Muscle layer of colon (tissue), 2 donors: ENCODE results near the gene RNF187.
A peak's percentile ranks its signal among the peaks of the same experiment; 100 is the strongest.

Experiments used
- H3K27ac ChIP-seq: one replicate; pipeline ENCODE4 v1.7.0; 2013; ENCODE audit warnings: low read depth, mild to moderate bottlenecking, low read length, moderate library complexity
- H3K27me3 ChIP-seq, 2 donors: one replicate each; pipeline ENCODE4 v1.7.0; 2013; ENCODE audit warnings: low read length in 2 of 2, mild to moderate bottlenecking in 2 of 2; ENCODE audit not compliant: insufficient read depth in 2 of 2, control insufficient read depth in 1 of 2
- H3K36me3 ChIP-seq: one replicate; pipeline ENCODE4 v1.7.0; 2013; ENCODE audit warnings: mild to moderate bottlenecking, low read length; ENCODE audit not compliant: insufficient read depth
- H3K4me1 ChIP-seq: one replicate; pipeline ENCODE4 v1.7.0; 2013; ENCODE audit warnings: mild to moderate bottlenecking, low read length; ENCODE audit not compliant: insufficient read depth
- H3K4me3 ChIP-seq, 2 donors: one replicate each; pipeline ENCODE4 v1.7.0; 2013; ENCODE audit warnings: low read length in 2 of 2, low read depth in 1 of 2, mild to moderate bottlenecking in 1 of 2, moderate library complexity in 1 of 2
- H3K9ac ChIP-seq: one replicate; pipeline ENCODE4 v1.7.0; 2013; ENCODE audit warnings: low read length
- H3K9me3 ChIP-seq: one replicate; pipeline ENCODE4 v1.7.0; 2013; ENCODE audit warnings: mild to moderate bottlenecking, low read length
- donor health status: abdominal sarcoma.
- donor health status: Adenocarcinoma of cecum.

Gene RNF187

GRCh38 chr1:228472655-228473054 is 14.5 kb upstream of the RNF187 start:
- Histone ChIP-seq H3K36me3 (no peaks in the 10 kb centered on the region), H3K27me3 (peaks cover 16 to 37% of the 10 kb centered on the region in 2 donors), H3K4me1 (no peaks in the 10 kb centered on the region), H3K27ac (no peak overlapping the region), H3K9ac (no peak overlapping the region), H3K4me3 (no peak overlapping the region), H3K9me3 (no peaks in the 10 kb centered on the region)

GRCh38 chr1:228474507-228474906 is 12.7 kb upstream of the RNF187 start:
- no peak overlapping the region for H3K27ac ChIP-seq
- H3K27me3 ChIP-seq: peaks cover 4 to 23% of the 10 kb centered on the region in 2 donors
- H3K4me1 ChIP-seq: no peaks in the 10 kb centered on the region
- no peak overlapping the region for H3K4me3 ChIP-seq
- H3K9me3 ChIP-seq: no peaks in the 10 kb centered on the region
- no peaks in the 10 kb centered on the region for H3K36me3 ChIP-seq
- H3K9ac ChIP-seq: no peak overlapping the region

- peaks cover 0 to 14% of the 10 kb centered on the region in 2 donors for H3K27me3 ChIP-seq
- no peak overlapping the region for H3K27ac ChIP-seq
- no peak overlapping the region for H3K4me3 ChIP-seq
- H3K9ac ChIP-seq: no peak overlapping the region
- H3K9me3 ChIP-seq: no peaks in the 10 kb centered on the region
- H3K36me3 ChIP-seq: no peaks in the 10 kb centered on the region
- H3K4me1 ChIP-seq: no peaks in the 10 kb centered on the region
Measured at GRCh38 chr1:228475812-228476211, 11.4 kb upstream of the RNF187 start.

- Histone ChIP-seq H3K4me1 (no peaks in the 10 kb centered on the region), H3K9me3 (no peaks in the 10 kb centered on the region), H3K27me3 (peaks cover 0 to under 1% of the 10 kb centered on the region in 2 donors)
Measured at GRCh38 chr1:228477263-228477662, 9.9 kb upstream of the RNF187 start.

GRCh38 chr1:228478326-228478725 is 8.9 kb upstream of the RNF187 start:
- no peaks in the 10 kb centered on the region for H3K27me3 ChIP-seq
- no peak overlapping the region for H3K27ac ChIP-seq
- H3K9me3 ChIP-seq: no peaks in the 10 kb centered on the region
- no peak overlapping the region for H3K4me3 ChIP-seq
- H3K9ac ChIP-seq: no peak overlapping the region
- H3K4me1 ChIP-seq: no peaks in the 10 kb centered on the region
- no peaks in the 10 kb centered on the region for H3K36me3 ChIP-seq

More at GRCh38 chr1:228477263-228477662, 9.9 kb upstream of the RNF187 start:
- Histone ChIP-seq H3K4me3 (no peak overlapping the region), H3K9ac (no peak overlapping the region), H3K36me3 (no peaks in the 10 kb centered on the region), H3K27ac (no peak overlapping the region)

- Histone ChIP-seq H3K36me3 (no peaks in the 10 kb centered on the region), H3K9ac (no peak overlapping the region), H3K4me3 (no peak overlapping the region), H3K27ac (no peak overlapping the region), H3K27me3 (no peaks in the 10 kb centered on the region), H3K4me1 (no peaks in the 10 kb centered on the region), H3K9me3 (no peaks in the 10 kb centered on the region)
Measured at GRCh38 chr1:228478912-228479711, 8.1 kb upstream of the RNF187 start.

GRCh38 chr1:228483789-228484188 is 3.4 kb upstream of the RNF187 start:
- Histone ChIP-seq H3K4me1 (peaks cover 7% of the 10 kb centered on the region), H3K9ac (no peak overlapping the region), H3K4me3 (no peak overlapping the region), H3K27ac (no peak overlapping the region), H3K27me3 (no peaks in the 10 kb centered on the region), H3K36me3 (no peaks in the 10 kb centered on the region), H3K9me3 (no peaks in the 10 kb centered on the region)

GRCh38 chr1:228486596-228487335 is 416 bp upstream of the RNF187 start:
- Histone ChIP-seq H3K27ac (peak overlapping the region; percentile 97), H3K9ac (peak overlapping the region; percentile 74), H3K4me3 (peak overlapping the region; percentile 75 to 99), H3K9me3 (no peaks in the 10 kb centered on the region), H3K4me1 (peaks cover 22% of the 10 kb centered on the region), H3K27me3 (no peaks in the 10 kb centered on the region), H3K36me3 (peaks cover 18% of the 10 kb centered on the region)

GRCh38 chr1:228488125-228488817 is 1.1 kb downstream of the RNF187 start:
- Histone ChIP-seq H3K27me3 (no peaks in the 10 kb centered on the region), H3K36me3 (peaks cover 24% of the 10 kb centered on the region), H3K4me1 (peaks cover 22% of the 10 kb centered on the region), H3K4me3 (peak overlapping the region; percentile 71 to 77), H3K9me3 (no peaks in the 10 kb centered on the region), H3K9ac (peak overlapping the region; percentile 68), H3K27ac (peak overlapping the region; percentile 68)

- H3K9me3 ChIP-seq: no peaks in the 10 kb centered on the region
- no peak overlapping the region for H3K27ac ChIP-seq
- peak overlapping the region; percentile 68 for H3K9ac ChIP-seq
- no peaks in the 10 kb centered on the region for H3K27me3 ChIP-seq
- peaks cover 32% of the 10 kb centered on the region for H3K36me3 ChIP-seq
- H3K4me3 ChIP-seq: peak overlapping the region; percentile 71 to 77
- peaks cover 22% of the 10 kb centered on the region for H3K4me1 ChIP-seq
Measured at GRCh38 chr1:228488818-228489674, 1.9 kb downstream of the RNF187 start.
